ENCODE results near the gene CFAP161.
"Not testable (repeated sequence)": the region's sequence is repeated elsewhere in the genome, so short reads cannot be mapped to it uniquely, and the experiment has no call there.

Gene CFAP161

DNA sequence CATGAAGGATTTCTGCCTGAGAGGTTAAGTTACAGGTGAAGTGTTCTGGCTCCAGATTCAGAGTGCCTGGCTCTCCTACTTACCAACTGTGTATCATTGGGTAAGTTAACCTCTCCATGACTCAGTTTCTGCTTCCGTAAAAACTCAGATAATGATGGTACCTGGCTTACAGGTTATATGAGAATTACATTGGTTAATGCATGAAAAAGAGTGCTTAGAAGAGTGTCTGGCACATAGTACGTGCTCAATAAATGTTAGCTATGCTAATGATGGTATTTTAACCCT, 23.8 kb downstream of the CFAP161 start:
- DNase-seq (ENCODE audit: low spot score): no peak

DNA sequence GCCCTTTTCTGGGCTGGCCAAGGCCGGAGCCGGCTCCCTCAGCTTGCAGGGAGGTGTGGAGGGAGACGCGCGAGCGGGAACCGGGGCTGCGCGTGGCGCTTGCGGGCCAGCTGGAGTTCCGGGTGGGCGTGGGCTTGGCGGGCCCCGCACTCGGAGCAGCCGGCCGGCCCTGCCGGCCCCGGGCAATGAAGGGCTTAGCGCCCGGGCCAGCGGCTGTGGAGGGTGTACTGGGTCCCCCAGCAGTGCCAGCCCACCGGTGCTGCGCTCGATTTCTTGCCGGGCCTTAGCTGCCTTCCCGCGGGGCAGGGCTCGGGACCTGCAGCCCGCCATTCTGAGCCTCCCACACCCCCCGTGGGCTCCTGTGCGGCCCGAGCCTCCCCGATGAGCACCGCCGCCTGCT, 24.5 kb downstream of the CFAP161 start:
- not testable (repeated sequence) for DNase-seq (ENCODE audit: low spot score)

DNA sequence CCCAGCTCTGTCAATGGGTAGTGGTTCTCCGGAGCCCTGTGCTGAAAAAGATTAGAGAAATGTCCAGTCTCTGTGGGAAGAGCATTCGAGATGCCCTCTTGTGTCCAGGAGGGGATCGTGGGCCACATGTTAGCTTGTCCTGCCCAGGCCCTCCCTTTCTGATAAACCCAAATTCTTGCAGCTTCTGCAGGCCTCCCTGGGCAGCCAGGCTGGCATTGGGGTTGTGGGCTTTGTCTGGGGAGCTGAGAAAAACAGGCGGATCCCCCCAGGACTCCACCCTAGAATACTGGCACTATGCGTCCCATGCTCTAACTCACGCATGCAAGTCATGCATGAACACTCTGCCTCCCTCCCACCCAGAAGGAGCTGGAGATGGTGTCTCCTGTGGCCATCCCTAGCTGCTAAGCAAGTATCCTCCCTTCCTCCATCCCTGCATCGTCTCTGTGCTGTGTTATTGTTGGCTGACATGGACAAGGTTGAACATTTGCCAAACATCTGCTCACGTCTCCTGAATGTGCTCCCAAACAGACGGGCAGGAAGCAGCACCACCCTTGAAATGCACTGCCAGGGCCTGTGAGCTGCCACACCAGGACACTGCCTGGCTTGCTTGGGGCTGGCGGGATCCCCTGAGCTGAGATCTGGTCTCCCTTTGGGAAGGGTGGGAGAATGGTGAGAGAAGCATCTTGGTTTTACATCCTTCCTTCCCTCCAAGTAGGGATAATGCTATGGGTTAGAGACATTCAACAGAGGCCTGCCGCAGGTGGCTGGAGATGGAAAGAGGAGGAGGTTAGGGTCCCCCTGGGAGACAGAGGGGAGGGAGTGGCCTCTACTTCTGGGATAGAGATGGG, 26.5 kb downstream of the CFAP161 start:
- DNase-seq (ENCODE audit: low spot score): no peak

DNA sequence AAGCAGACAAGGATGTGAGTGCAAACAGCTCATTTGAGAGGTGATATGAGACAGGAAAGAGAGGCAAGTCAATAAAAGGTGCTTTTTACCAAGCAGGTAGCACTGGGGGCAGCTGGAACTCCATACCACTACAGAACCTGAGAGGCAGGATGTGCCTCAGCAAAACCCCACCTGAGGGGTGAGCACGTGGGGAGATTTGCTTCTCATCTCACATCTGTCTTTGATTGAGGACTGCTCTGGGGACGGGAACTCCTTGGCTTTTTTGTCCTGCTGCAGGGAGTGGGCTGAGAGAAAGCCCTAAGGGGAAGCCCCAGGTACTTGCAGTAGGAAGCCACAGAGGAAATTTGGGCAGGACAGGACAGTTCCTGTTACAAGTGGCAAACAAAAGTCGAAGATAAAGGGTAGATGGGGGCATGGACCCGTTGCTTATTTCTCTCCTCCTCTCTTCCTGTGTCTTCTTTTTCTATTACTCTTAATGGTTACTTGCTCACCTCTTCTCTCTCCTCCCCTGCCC, 27.1 kb downstream of the CFAP161 start:
- DNase-seq (ENCODE audit: low spot score): no peak

DNA sequence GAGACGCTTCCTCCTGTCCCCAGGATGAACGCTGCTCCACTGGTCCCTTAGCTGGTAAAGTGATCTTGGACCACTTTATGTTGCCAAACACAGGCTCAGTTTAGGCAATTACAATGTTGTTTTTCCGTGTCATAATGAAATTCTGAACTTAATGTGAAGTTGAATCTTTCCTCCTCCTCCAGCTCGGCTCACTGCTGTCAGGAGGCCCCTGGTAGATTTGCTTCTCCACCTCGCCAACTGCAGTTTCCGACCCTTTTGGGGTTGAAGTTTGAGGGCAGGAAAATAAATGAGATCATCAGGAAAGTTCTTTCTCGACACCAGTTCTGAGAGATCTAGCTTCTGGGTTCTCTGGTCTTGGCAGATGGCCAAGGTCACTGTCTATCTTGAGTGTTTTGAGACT, 27.8 kb downstream of the CFAP161 start:
- DNase-seq (ENCODE audit: low spot score): no peak

DNA sequence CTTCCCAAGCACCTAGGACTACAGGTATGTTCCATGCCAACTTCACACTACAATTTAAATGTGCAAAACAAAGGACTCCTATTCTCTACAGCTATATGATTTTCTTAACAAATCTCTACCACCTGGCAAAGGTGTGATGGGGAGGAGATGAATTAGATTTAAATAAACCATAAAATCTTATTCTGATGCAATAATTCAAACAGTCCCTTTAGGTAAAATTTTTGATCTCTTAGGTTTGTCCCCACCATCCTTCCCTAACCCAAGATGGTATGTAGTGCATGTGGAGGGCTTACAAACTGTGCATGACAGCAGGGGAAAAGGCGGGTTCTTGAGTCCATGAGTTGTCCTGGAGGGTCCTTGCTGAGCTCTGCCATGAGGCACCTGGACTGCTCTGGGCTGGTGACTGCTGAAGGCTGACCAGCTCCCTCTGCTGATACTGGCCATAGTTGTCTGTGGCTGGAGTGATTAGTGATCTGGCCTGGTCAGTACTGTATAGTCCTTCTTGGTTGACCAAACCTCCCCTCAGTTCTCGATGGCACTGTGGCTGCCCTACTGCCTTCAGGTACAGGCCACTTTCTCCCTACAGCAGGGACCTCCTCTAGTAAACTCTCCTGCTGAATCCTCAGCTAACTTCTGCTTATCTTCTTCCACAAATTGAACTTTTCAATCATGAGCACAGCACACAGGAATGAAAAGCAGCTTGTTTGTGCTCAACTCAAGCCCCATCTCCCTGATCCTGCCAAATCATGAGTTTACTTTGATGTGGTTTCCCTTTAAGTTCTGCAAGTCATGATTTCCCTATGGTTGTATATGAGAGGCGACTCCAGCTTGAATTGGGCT, 30.1 kb downstream of the CFAP161 start:
- DNase-seq (ENCODE audit: low spot score): no peak

DNA sequence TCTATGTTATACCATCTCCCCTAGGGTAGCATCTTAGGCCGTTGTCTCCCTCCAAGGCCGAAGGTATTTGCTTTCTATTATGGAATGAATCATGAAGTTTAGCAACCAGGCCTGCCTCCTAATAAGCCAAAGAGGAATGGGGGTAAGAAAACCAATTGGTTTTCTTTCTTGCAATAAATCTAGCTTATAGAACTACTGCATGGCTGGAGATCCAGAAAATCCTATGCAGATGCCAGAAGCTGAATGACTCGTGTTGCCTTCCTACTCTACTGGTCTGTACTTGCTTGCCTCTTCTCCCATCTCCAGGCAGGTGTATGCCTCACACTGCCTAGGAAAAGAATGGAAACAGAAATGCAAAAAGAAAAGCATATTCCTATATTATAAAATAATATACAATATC, 31.5 kb downstream of the CFAP161 start:
- no peak for DNase-seq (ENCODE audit: low spot score)

DNA sequence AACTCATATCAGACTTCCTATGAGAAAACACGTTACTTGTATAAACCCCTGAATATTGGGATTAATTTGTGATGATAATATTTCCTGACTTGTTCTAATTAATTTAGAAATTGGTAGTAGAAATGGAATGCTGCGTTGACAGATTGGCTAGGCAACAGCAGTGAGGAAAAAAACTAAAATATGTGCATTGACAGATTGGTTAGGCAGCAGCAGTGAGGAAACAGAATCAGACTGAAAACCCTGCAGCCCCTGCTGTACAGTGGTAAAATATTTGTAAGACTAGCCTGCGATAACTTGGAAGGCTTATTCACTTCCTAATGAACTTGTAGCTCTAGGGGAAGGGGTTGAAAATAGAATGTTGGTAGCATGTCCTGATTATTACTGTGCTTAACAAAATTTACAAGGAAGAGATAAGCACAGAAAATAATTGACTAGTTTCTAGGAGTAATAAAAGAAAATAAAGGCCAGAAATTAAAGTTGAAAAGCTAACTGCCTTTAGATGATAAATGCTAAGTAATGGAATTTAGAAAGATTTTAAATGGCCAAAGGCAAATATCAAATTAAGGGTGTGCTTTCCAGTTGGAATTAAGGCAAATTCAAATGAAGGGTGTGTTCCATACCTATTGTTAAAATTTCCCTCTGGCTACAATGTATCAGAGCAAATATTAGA, 32.7 kb downstream of the CFAP161 start:
- DNase-seq (ENCODE audit: low spot score): no peak

DNA sequence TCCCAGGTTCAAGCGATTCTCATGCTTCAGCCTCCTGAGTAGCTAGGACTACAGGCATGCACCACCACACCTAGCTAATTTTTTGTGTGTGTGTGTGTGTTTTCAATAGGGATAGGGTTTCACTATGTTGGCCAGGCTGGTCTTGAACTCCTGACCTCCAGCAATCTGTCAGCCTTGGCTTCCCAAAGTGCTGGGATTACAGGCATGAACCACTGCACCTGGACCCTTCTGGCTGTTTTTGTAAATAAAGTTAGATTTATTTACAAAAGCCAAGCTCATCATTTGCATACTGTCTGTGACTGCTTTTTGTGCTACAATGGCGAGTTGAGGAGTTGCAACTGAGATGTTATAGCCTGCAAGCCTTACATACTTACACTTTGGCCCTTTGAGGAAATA, 34.1 kb downstream of the CFAP161 start:
- DNase-seq (ENCODE audit: low spot score): no peak

DNA sequence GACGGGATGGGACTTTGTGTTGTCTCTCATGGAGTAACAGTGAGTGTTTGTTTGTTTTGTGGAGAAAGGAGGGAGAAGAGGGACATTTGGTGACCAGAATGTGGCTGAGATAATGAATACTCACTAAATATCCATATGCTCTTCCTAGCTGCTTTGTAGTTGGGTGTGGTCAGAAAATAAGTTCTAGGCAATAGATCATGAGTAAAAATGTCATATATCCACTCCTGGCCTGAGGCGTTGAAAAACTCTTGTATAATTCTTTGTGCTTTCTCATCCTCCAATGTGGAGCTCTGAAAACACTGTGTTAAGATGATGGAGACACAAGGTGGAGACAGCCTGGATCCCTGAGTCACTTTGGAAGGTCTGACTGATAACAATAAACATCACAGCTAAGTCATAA, 34.6 kb downstream of the CFAP161 start:
- no peak for DNase-seq (ENCODE audit: low spot score)

DNA sequence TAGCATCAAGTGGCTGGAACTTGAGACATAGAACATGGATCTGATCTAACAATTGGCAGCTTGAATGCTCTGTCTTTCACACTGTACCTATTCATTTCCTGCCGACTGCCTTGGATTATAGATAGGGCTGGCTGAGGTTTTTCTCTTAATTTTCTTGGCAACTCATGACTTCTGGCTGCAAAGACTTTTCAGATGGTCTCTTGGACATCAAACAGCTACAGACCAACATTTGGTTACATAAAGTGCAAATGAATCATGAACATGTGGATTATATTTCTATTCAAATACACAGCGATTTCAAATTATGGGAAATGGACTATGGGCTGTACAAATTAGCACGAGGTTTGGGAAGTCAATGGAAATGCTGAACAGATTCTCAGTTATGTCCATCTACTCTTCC, 36.4 kb downstream of the CFAP161 start:
- DNase-seq (ENCODE audit: low spot score): no peak

DNA sequence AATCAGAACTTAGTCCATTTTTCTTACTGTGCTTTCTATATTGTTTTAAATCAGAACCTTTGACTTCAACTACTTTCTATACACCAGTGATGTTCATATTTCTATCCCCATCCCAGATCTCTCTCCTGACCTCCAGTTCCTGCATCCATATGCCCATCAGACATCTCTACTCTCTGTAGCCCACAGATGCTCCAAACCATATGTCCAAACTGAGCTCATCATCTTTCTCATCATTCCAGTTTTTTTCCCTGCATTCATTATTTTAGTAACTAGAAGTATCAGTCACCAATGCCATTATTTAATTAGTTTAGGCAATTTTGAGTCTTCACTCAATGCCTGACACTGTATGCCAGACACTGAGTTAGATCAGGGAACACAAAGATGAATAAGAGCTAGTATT, 37.2 kb downstream of the CFAP161 start:
- DNase-seq (ENCODE audit: low spot score): no peak

DNA sequence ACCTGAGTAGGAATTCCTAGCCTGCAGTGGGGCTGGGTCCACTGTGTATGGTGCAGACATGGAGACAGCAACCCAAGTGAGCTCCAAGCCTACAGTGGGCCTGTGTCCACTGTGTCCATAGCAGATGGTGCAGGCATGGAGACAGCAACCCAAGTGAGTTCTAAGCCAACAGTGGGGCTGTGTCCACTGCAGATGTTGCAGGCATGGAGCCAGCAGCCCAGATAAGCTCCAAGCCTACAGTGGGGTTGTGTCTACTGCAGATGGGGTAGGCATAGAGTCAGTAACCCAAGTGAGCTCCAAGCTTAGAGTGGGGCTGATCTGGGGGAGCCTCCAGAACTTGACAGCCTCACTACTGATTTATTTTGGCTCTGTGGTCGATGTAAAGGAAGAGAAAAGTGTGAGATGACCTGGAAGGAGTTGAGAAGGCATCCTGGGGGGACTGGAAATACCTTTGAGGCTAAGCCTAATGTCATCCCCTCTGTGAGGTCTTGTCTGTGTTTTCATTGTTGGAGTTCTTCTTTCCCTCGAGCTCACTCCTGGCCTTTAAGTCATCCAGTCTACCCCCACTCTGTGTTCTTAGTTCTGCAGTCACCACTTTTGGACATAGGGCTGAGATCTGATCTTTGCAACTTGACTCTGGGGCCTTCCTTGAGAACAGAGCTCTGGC, 40.2 kb downstream of the CFAP161 start:
- DNase-seq (ENCODE audit: low spot score): no peak

DNA sequence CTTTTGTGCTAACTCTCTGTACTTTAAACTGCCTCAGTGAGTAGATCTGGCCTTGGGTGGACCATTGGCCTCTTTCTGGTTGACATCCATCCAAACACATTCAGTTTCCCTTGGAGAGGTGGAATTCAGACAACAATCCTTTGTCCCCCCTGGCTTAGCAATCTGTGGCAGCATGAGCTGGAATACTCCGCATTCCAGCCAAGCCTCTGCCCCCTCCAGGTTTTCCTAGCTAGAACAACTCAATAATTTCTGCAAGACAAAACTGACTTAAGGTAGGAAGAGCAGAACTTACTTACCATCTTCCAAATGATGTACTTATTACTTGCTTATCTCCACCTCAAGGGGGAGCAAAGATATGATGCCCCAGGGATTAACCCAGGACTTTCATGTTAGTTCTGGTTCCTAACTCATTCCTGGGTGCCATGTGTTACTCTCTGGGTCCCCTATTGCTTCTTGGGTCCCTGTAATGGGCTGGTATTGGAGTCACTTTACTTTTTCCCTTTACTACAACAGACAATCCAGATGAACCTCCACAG, 40.8 kb downstream of the CFAP161 start:
- no peak for DNase-seq (ENCODE audit: low spot score)

DNA sequence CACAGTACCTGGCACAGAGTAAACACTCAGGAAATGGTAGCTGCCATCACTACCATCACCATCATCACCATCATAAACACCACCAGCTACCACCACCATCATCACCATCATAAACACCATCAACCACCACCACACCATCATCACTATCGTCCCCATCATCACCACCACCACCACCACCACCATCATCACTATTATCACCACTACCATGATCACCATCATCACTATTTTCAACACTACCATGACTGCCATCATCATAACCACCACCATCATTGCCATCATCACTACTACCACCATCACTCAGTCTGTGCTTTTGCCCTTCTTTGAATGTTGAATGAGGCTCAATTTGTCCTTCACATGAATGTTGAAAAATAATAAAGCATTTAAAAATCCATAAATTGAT, 41.4 kb downstream of the CFAP161 start:
- no peak for DNase-seq (ENCODE audit: low spot score)

DNA sequence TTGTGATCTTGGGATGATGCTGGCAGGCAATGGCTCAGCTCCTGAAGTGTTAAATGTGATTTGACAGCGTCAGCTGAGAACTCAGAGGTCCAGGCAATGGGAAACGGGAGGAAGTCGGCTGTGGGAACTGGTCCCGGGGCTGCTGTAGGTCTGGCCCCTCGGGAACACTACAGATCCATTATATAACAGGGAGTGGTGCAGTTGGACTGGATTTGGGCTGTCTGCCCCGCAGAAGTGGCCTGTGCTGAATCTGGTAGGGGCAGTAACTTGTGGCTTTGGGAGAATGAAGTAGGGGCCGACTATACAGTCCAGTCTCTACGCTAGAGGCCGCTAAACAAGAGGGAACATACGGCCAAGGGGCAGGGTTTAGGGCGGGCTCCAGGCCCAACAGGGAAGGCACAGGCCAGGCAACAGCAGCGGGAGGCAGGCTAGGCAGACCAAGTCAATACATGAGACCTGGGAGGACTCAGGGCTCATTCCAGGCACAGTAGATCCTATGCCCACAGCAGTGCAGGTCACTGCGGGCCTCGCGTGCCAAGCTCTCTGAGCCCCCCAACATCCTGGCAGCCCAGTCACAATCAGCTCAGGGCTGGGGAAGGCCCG, 42.3 kb downstream of the CFAP161 start:
- DNase-seq (ENCODE audit: low spot score): no peak

DNA sequence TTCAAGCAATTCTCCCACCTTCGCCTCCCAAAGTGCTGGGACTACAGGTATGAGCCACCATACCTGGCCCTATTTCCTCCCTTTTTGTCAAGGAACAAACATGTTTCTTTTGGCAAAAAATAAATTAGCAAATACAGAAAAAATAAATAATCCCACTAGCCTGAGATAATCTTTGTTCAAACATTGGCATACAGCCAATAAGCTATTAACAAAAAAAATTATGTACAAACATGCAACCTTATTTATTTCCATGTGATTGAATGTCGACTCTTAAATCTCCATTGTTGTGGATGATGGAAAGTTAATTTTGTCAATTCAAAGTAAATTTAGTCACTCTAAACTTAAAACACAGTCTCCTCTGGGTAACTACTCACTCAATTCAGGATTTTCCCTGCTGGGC, 44.3 kb downstream of the CFAP161 start:
- DNase-seq (ENCODE audit: low spot score): no peak

DNA sequence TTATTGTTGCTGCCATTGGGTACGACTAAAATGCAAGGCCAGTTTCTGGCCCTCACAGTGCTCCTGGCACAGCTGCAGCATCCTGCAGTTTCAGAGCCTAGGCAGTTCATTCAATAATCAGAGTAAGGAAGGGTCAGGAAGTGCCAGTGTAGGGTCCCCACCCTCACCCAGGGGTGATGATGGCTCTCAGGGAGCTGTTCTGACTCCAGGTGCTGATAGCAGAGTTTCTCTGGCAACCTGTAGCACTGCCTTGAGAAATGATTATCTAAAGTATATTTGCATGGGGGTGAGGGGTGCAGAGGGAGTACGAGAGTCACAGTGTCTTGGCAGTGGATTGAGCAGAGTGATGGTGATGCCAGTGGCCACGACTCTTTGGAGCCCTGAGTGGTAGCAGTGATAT, 47.1 kb downstream of the CFAP161 start:
- no peak for DNase-seq (ENCODE audit: low spot score)

DNA sequence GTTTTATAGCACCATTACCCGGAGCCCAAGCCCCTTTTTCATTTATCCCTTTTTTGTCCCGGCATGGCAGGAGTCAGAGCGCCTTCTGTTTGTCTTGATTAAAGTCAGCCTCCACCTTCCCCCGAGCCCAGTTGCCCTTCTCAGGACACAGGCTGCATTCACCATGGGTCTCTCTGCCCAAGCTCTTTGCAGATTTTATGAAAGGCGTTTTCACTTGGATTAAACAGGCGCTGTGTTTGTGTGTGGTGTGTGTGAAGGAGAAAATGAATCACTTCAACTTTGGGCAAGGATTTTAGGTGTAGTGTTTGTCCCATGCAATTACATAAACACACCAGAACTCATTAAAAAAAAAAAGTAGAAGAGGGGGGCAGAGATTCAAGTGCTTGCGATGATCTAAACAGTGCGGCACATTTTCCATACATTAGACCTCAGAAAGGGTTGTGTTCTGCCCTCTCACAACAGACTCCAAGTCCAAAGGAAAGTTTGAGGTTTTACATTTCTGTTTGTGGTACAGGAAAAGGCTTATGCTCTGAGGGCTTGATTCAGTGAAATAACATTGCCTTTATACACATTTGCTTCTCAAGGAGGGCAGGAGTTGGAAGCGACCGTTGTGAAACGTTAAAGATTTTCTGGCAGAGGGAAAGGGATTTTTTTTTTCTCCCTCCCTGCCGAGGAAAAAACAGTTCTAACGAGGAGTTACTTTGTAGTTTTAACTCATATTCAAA, 48.1 kb downstream of the CFAP161 start:
- DNase-seq (ENCODE audit: low spot score): no peak

DNA sequence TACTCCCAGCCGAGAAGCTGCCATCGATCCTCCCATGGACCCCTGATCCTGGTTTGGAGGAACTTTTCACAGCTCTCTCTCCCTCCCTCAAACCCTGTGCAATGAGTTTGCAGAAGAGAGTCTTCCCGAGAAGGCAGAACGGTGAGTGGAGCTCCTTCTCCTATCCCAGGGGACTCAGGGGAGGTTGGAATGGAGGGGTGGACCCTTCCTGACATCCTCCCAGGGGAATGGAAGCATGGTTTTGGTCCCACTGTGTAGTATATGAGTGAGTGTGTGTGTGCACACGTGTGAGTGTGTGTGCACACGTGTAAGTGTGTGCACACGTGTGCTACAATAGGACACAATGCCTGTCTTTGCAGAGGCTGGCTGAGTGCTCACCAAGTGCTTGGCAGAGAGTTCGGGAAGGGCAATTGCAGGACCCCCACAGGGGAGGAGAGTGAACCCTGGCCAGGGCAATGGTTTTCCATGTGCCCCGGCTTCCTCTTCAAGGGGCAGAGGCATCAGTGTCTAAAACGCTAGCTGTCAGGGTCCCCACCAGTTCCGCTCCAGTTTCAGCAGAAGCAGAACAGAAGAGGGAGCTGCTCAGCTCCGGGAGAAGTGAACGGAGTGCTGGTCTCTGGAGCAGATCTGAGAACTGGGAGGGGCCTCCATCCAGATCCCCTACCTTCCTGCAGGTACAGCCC, 48.8 kb downstream of the CFAP161 start:
- no peak for DNase-seq (ENCODE audit: low spot score)
